GM21367 (cell line): ENCODE results near the gene FABP3.

ENCODE experiments used
- ATAC-seq: cut with Tn5 transposase; IDR thresholded peaks from one replicate; pipeline ENCODE4 v1.9.1; 2021; ENCODE audit not compliant: unreplicated experiment

Gene FABP3

GRCh38 chr1:31372751-31373055, 173 bp downstream of the FABP3 start:
- ATAC-seq = no peak

DNA sequence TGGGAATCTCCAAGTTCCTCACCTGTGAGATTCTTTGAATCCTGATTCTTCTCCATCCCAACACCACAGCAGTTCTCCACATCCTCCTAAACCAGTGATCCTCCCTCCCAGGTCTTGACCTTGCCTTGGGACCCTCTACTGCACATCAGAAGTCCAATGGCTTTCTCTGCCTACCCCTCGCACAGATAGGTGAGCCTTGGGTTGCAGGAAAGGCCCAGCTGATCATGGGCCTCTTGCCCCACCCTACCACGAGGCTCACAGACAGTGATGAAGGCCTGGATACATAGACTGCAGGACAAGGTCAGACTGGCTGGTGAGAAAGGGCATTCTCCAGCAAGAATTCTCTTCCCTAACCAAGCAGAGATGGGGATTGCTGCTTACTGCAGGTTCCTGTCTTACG, 825 bp downstream of the FABP3 start:
- no peak for ATAC-seq

- no peak for ATAC-seq
Measured at GRCh38 chr1:31371121-31371959, 1.5 kb downstream of the FABP3 start.

DNA sequence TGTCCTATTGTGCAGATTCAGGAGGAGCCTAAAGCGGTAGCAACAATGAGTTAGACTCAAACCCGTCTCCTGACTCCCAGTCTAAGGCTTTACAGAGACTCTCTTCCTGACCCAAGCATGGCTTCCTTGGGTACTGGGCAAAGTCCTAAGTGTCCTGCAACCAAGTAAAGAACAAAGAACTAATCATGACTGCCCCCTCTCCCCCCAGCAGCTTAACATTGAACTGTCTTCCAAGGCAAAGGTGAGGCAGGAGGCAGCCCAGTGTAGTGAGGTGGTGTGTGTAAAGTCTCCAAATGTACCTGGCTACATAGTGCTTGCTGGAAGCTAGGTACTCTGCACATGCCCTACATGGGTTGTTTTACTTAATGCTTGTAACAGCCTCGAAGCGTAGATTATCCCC, 2.3 kb downstream of the FABP3 start:
- no peak for ATAC-seq

GRCh38 chr1:31370021-31370420, 2.9 kb downstream of the FABP3 start:
- no peak for ATAC-seq

GRCh38 chr1:31368611-31369107, 4.2 kb downstream of the FABP3 start:
- no peak for ATAC-seq

GRCh38 chr1:31366796-31367195, 6.1 kb downstream of the FABP3 start:
- ATAC-seq = no peak

- ATAC-seq = no peak
Measured at GRCh38 chr1:31364561-31365250, 8.2 kb downstream of the FABP3 start.

- no peak for ATAC-seq
Measured at GRCh38 chr1:31362032-31362431, 10.8 kb downstream of the FABP3 start.

GRCh38 chr1:31361607-31362006, 11.3 kb downstream of the FABP3 start:
- no peak for ATAC-seq

- ATAC-seq = no peak
Measured at GRCh38 chr1:31356427-31356826, 16.4 kb downstream of the FABP3 start.

GRCh38 chr1:31354283-31354682, 18.6 kb downstream of the FABP3 start:
- ATAC-seq = no peak

GRCh38 chr1:31348449-31348848, 24.4 kb downstream of the FABP3 start:
- ATAC-seq = no peak

DNA sequence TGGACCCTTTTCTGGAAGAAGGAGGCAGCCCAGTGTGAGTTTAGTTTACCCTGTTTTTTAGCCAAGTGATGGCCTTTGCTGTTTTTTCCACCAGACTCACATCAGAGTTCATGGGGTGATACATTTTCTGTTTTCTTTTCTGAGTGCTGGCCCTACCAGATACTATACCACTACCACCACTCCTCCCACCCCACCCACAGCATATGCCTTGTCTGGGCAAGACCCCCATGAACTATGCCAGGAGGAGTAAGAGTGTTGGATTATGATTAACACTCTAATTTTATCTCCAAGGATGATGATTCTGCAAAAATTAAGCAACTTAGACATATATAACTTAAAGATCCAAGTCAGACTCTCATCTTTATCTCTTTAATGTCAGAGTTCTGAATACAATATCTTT, 26.1 kb downstream of the FABP3 start:
- ATAC-seq = no peak

DNA sequence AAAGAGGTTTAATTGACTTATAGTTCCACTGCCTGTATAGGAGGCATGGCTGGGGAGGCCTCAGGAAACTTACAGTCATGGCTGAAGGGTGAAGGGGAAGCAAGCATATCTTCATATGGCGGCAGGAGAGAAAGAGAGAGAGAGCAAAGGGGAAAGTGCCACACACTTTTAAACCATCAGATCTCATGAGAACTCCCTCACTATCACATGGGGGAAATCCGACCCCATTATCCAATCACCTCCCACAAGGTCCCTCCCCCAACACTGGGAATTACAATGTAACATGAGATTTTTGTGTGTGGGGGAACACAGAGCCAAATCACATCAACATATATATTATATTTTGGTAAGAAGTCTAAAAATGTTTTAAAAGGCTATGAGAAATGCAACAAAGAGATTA, 27.2 kb downstream of the FABP3 start:
- ATAC-seq = no peak

DNA sequence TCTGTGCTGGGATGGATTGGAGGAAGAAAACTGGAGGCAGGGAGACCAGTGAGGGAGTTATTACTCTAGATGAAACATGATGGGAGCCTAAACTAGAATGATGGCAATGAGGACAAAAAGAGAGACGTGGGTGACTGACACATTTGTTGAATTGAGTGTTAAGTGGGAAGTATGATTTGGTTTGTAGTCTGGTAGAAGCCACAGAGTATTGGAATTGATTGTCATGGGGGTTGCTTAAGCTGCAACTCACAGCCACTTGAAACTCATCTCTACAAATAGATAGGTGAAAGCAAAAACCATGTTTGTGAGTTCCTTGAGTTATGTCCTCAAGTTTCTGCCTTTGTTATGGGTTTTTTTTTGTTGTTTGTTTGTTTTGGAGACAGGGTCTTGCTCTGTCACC, 28.4 kb downstream of the FABP3 start:
- ATAC-seq = no peak

- ATAC-seq = no peak
Measured at GRCh38 chr1:31336687-31337467, 36.0 kb downstream of the FABP3 start.

DNA sequence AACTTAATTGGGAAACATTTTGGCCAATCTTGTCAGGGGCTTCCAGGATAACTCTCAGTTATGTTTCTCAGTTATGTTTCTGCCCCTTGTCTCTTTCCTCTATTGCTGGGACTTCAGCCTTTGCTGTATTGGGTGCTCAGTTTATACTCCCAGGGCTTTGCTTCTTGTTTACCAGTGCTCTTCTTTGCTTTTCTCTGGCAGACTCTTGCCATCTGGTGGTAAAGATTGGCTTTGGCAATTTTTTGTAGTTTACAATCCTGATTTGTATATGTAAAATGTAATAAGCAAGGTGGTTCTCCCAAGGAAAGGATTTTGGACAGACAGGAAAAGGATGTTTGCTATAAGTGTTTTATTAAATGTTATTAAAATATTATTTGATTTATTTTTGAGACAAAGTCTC, 37.9 kb downstream of the FABP3 start:
- no peak for ATAC-seq

GRCh38 chr1:31327381-31327780, 45.5 kb downstream of the FABP3 start:
- ATAC-seq = no peak

GRCh38 chr1:31326461-31326860, 46.4 kb downstream of the FABP3 start:
- ATAC-seq = no peak

DNA sequence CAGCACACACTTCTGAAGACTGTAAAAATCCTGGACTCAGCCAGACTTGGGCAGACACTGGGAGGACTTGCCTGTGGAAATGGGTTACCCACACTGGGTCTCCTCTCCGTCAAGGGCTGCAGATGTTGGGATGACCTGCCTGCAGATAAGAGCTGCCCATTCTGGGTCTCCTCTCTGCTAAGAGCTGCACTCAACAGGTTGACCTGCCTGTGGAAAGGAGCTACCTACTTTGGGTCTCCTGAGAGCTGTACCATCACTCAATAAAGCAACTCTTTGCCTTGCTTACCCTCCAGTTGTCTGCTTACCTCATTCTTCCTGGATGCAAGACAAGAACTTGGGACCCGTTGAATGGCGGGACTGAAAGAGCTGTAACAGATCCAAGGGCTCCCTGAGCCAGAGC, 47.9 kb downstream of the FABP3 start:
- no peak for ATAC-seq

DNA sequence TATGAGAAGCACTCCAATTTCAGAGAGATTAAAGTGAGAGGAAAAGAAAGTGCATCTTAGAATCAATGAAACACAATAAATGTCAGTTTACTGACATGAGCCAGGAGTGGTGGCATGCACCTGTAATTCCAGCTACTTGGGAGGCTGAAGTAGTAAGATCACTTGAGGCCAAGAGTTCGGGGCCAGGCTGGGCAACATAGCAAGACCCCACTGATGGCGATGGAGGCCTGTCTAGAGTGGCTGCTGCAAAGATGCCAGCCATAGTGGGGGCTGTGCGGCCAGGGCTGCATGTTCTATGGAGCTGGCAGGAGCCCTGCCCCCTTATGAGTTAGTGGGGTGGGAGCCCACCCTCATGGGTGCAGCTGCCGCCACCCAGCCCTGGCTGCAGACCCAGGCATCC, 48.8 kb downstream of the FABP3 start:
- no peak for ATAC-seq
